GM12878 (cell line): ENCODE data around the gene DEGS2. TPM values are rescaled to one million over a fixed set of nuclear protein-coding genes. Genes with fewer than 3 reads are reported as not detected.

Experiments used
- ATAC-seq: fragments of 200-7000 bp; cut with Tn5 transposase; 3 replicates; pipeline ENCODE4 v1.9.1; 2020; ENCODE audit warnings: mild to moderate bottlenecking, moderate library complexity
- BruUV-seq: library from RNA; stranded (reverse); fragments of 400-500 nt; replicated peaks from 2 replicates; lab custom pipeline; 2021; lab: Mats Ljungman, UMichigan
- CTCF ChIA-PET: fragments of 300-600 bp; sonication (Branson Sonifier 250); formaldehyde crosslinking; extraction: SDS; loops from one replicate; lab custom pipeline; 2021; ENCODE audit warnings: inconsistent platforms; lab: Yijun Ruan, JAX
- POLR2A ChIA-PET: fragments of 350-600 bp; formaldehyde crosslinking; extraction: SDS; loops from one replicate; lab custom pipeline; 2021; ENCODE audit warnings: inconsistent platforms; lab: Charles Lee
- RAD21 ChIA-PET: fragments of 300-600 bp; sonication (Branson Sonifier 250); formaldehyde crosslinking; loops from one replicate; lab custom pipeline; 2023; ENCODE audit warnings: antibody characterized with exemption; ENCODE audit not compliant: unreplicated experiment; lab: Charles Lee
- SMC1A ChIA-PET: fragments of 300-600 bp; sonication (Branson Sonifier 250); formaldehyde crosslinking; loops from one replicate; lab custom pipeline; 2023; ENCODE audit not compliant: unreplicated experiment, uncharacterized antibody; lab: Charles Lee
- DNase-seq: peaks from one replicate; pipeline ENCODE4 v3.0.0-alpha.2; 2011; ENCODE audit warnings: low read depth, low spot score
- FAIRE-seq: peaks from 3 replicates; lab custom pipeline; 2011; peaks lifted over from hg19 to GRCh38; lab: Jason Lieb, UNC
- H2AFZ ChIP-seq: 2 replicates; pipeline ENCODE4 v1.6.0; 2011; ENCODE audit warnings: low read depth, low read length, control low read depth; ENCODE audit not compliant: control insufficient read depth
- H3K27ac ChIP-seq: 2 replicates; pipeline ENCODE4 v1.5.1; 2011; ENCODE audit warnings: control low read depth; ENCODE audit not compliant: control insufficient read depth, insufficient read depth
- H3K27me3 ChIP-seq, 2 experiments: replicated peaks in 1 of 2; 2 replicates each; pipeline versions ENCODE4 v1.6.0 to v1.6.1; 2011; ENCODE audit warnings: low read length in 1 of 2; ENCODE audit not compliant: control insufficient read depth in 2 of 2, insufficient read depth in 2 of 2
- H3K36me3 ChIP-seq, 2 experiments: 2 replicates each; pipeline ENCODE4 v1.5.1; 2011; ENCODE audit warnings: low read length in 1 of 2; ENCODE audit not compliant: control insufficient read depth in 2 of 2, insufficient read depth in 2 of 2
- H3K4me1 ChIP-seq: 2 replicates; pipeline ENCODE4 v1.6.1; 2011; ENCODE audit warnings: mild to moderate bottlenecking, low read length, moderate library complexity, mixed read lengths; ENCODE audit not compliant: control insufficient read depth, insufficient read depth
- H3K4me2 ChIP-seq: 2 replicates; pipeline ENCODE4 v1.6.0; 2011; ENCODE audit warnings: control low read depth; ENCODE audit not compliant: control insufficient read depth, insufficient read depth
- H3K4me3 ChIP-seq: fragments of 200-600 bp; sonication (generic); 2 replicates; pipeline ENCODE4 v1.5.1; 2016
- H3K79me2 ChIP-seq: 2 replicates; pipeline ENCODE4 v1.6.0; 2011; ENCODE audit warnings: low read length; ENCODE audit not compliant: control insufficient read depth, insufficient read depth
- H3K9ac ChIP-seq: 2 replicates; pipeline ENCODE4 v1.8.0; 2011; ENCODE audit warnings: low read length, control low read depth, mixed read lengths; ENCODE audit not compliant: control insufficient read depth, insufficient read depth
- H3K9me3 ChIP-seq: replicated peaks from 3 replicates; pipeline ENCODE4 v1.5.1; 2011; ENCODE audit warnings: mild to moderate bottlenecking, low read length; ENCODE audit not compliant: control insufficient read depth, insufficient read depth
- H4K20me1 ChIP-seq: 2 replicates; pipeline ENCODE4 v1.6.0; 2011; ENCODE audit not compliant: control insufficient read depth, insufficient read depth
- E2F4 ChIP-seq: IDR thresholded peaks from 2 replicates; pipeline ENCODE4 v1.6.1; 2012; ENCODE audit warnings: low read depth, low read length, improper control_type of control experiment
- EED ChIP-seq: sonication (generic); IDR thresholded peaks from 2 replicates; pipeline ENCODE4 v1.6.1; 2016; ENCODE audit warnings: antibody characterized with exemption, low read depth
- HCFC1 ChIP-seq: fragments of 150-350 bp; IDR thresholded peaks from 2 replicates; pipeline ENCODE4 v1.6.1; 2014; ENCODE audit warnings: low read length
- IKZF2 ChIP-seq, 2 experiments: fragments of 450-650 bp; IDR thresholded peaks; 2 replicates each; pipeline ENCODE4 v1.6.1; 2017; ENCODE audit warnings: mild to moderate bottlenecking in 2 of 2, moderate library complexity in 2 of 2
- POLR2AphosphoS2 ChIP-seq: IDR thresholded peaks from 2 replicates; pipeline ENCODE4 v1.6.1; 2011; ENCODE audit warnings: low read depth, mild to moderate bottlenecking, low read length, improper control_type of control experiment, moderate library complexity
- RB1 ChIP-seq: fragments of 450-650 bp; formaldehyde crosslinking; IDR thresholded peaks from 2 replicates; pipeline ENCODE4 v1.6.1; 2017; ENCODE audit warnings: mild to moderate bottlenecking, borderline replicate concordance
- RBBP5 ChIP-seq: fragments of 200-600 bp; sonication (generic); conservative IDR thresholded peaks from 2 replicates; pipeline ENCODE4 v1.6.1; 2016
- RFX5 ChIP-seq: IDR thresholded peaks from 2 replicates; pipeline ENCODE4 v1.6.1; 2011; ENCODE audit warnings: low read depth, low read length, improper control_type of control experiment
- SIN3A ChIP-seq: IDR thresholded peaks from 2 replicates; pipeline ENCODE4 v1.6.1; 2012; ENCODE audit warnings: low read depth, low read length, improper control_type of control experiment
- SPI1 ChIP-seq: IDR thresholded peaks from 2 replicates; pipeline ENCODE4 v1.6.1; 2011; ENCODE audit warnings: low read depth, mild to moderate bottlenecking, low read length, moderate library complexity, borderline replicate concordance; ENCODE audit not compliant: insufficient read depth
- TARDBP ChIP-seq: IDR thresholded peaks from 2 replicates; pipeline ENCODE4 v1.6.1; 2016; ENCODE audit warnings: borderline replicate concordance
- ZBED1 ChIP-seq: IDR thresholded peaks from 2 replicates; pipeline ENCODE4 v1.6.1; 2016; ENCODE audit warnings: borderline replicate concordance
- WGBS: methylation state at CpG from one replicate; pipeline ENCODE4 v1.1.6; 2016; ENCODE audit warnings: low lambda C conversion rate; ENCODE audit not compliant: insufficient replicate concordance, insufficient coverage; ENCODE audit errors: missing lambda C conversion rate; 5-methylcytosine and 5-hydroxymethylcytosine counted together
- in situ Hi-C: fragments of 300-500 bp; cut with MboI; formaldehyde crosslinking; loops from 9 replicates; pipeline ENCODE4 v1.14.3; 2018; ENCODE audit warnings: mixed read lengths
- intact Hi-C: fragments of 100-400 bp; cut with micrococcal nuclease; formaldehyde crosslinking; loops from one replicate; pipeline ENCODE4 v1.14.2; 2022; ENCODE audit not compliant: unreplicated experiment
- polyA plus RNA-seq, 11 experiments: library from polyadenylated mRNA; depleted of rRNA in 4 of 11; unstranded in 6 of 11; stranded (reverse) in 5 of 11; fragments of >200 nt; fragmentation: Nextera tagmentation in 4 of 11; fragmentation: Illumina TruSeq in 1 of 11; extraction: Ambion mirVana in 4 of 11; extraction: Trizol in 1 of 11; gene quantifications; 1 replicate in 1 of 11; 2 replicates in 10 of 11; pipeline versions ENCODE4 v1.2.1 to v1.2.3, GENCODE V29; 2011 to 2016; ENCODE audit warnings: inconsistent platforms in 2 of 11, missing spikeins in 2 of 11, low read depth in 1 of 11
- total RNA-seq, 4 experiments: library from RNA; depleted of rRNA in 3 of 4; stranded (reverse); fragments of >200 nt in 3 of 4; fragmentation: Illumina TruSeq in 1 of 4; extraction: Trizol in 1 of 4; gene quantifications; 2 replicates each; pipeline versions ENCODE4 v1.2.1 to v1.2.3, GENCODE V29; 2013 to 2021
- TF ChIP-seq, protein P1 (sequence below): IDR thresholded peaks from 2 replicates; pipeline ENCODE4 v1.6.1; 2011; ENCODE audit warnings: mild to moderate bottlenecking, low read depth, low read length, moderate library complexity; ENCODE audit not compliant: insufficient replicate concordance
- TF ChIP-seq, protein P2 (sequence below): IDR thresholded peaks from 2 replicates; pipeline ENCODE4 v1.6.1; 2011; ENCODE audit warnings: borderline replicate concordance, low read depth, mild to moderate bottlenecking, moderate library complexity, mixed read lengths, low read length; ENCODE audit not compliant: insufficient read depth; ENCODE audit errors: extremely low read length
- TF ChIP-seq, protein P3 (sequence below): fragments of 450-650 bp; IDR thresholded peaks from 2 replicates; pipeline ENCODE4 v1.6.1; 2016; ENCODE audit warnings: mild to moderate bottlenecking, moderate library complexity, borderline replicate concordance
- TF ChIP-seq, protein P4 (sequence below), 3 experiments: IDR thresholded peaks in 2 of 3; conservative IDR thresholded peaks in 1 of 3; 2 replicates each; pipeline ENCODE4 v1.5.1; 2011; ENCODE audit warnings: low read depth in 3 of 3, low read length in 3 of 3, mild to moderate bottlenecking in 3 of 3, control low read depth in 2 of 3, moderate library complexity in 2 of 3, inconsistent platforms in 1 of 3, mixed read lengths in 1 of 3; ENCODE audit not compliant: control insufficient read depth in 2 of 3, insufficient read depth in 1 of 3; ENCODE audit errors: extremely low read depth in 1 of 3

DEGS2 gene
- total and polyA plus RNA-seq, 10 of the 15 experiments (the other 5 are each of a cell fraction or from before 2014, with no cell fraction given), result 0.01 to 2.5 (median 0.45) TPM; not detected in 1

DNA sequence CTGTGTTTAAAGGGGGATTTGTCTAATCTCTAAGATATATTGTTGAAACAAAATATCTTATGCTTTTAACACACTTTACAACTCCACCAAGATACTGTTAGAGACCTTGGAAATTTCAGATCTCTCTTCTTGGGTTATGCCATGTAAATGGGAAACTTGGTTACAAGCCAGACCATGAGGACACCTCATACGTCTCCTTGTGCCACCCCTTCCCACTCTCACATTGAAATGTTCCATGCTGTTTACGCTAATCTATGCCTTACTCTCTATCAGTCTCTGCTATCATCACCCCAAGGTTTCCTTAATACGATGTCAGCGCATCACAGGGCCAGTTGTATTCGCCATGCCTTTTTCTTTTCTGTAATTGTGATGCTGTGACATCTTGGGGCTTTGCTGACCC, 13.4 kb upstream of the DEGS2 start:
- ATAC-seq (no peak), FAIRE-seq (no peak), DNase-seq (no peak)
- no peaks in the 10 kb centered on the region for H3K79me2 ChIP-seq
- H3K36me3 ChIP-seq, result no peaks in the 10 kb centered on the region
- H3K4me3 ChIP-seq, result no peak overlapping the region
- peaks cover 0 to 7% of the 10 kb centered on the region in 2 experiments; a peak in 2 of 4 replicates for H3K27me3 ChIP-seq
- 54% methylated on average over 5 of the region's 5 CpGs for WGBS
- H2AFZ ChIP-seq, result no peak overlapping the region
- no TSS peak for BruUV-seq
- no peak overlapping the region for H3K9ac ChIP-seq
- no peaks in the 10 kb centered on the region for H3K4me1 ChIP-seq
- in situ Hi-C loops, result no loop called here
- ChIA-PET POLR2A (interaction anchor here (0.7 kb wide), 1 partner anchor 56 kb away, joined by 3 read pairs; no protein-coding TSS in a partner anchor), CTCF (interaction anchor here (1.3 kb wide), 1 partner anchor 18 kb away, joined by 3 read pairs; no protein-coding TSS in a partner anchor), SMC1A (no interaction called here), RAD21 (no interaction called here)
- no peaks in the 10 kb centered on the region for H3K9me3 ChIP-seq
- intact Hi-C loops, result no loop called here
- no peak overlapping the region for H3K27ac ChIP-seq
- H4K20me1 ChIP-seq, result no peaks in the 10 kb centered on the region
- no peak overlapping the region for H3K4me2 ChIP-seq
- TF ChIP-seq ZBED1, result no peak
- TF ChIP-seq SPI1, result no peak
- TF ChIP-seq, protein P1, sequence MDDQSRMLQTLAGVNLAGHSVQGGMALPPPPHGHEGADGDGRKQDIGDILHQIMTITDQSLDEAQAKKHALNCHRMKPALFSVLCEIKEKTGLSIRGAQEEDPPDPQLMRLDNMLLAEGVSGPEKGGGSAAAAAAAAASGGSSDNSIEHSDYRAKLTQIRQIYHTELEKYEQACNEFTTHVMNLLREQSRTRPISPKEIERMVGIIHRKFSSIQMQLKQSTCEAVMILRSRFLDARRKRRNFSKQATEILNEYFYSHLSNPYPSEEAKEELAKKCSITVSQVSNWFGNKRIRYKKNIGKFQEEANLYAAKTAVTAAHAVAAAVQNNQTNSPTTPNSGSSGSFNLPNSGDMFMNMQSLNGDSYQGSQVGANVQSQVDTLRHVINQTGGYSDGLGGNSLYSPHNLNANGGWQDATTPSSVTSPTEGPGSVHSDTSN, result no peak
- no peak for TF ChIP-seq E2F4
- TF ChIP-seq, protein P2, sequence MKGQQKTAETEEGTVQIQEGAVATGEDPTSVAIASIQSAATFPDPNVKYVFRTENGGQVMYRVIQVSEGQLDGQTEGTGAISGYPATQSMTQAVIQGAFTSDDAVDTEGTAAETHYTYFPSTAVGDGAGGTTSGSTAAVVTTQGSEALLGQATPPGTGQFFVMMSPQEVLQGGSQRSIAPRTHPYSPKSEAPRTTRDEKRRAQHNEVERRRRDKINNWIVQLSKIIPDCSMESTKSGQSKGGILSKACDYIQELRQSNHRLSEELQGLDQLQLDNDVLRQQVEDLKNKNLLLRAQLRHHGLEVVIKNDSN, result no peak
- no peak for TF ChIP-seq RFX5
- TF ChIP-seq IKZF2 (IDR thresholded peaks at IDR 0.05), result no peak
- no peak for TF ChIP-seq POLR2AphosphoS2
- TF ChIP-seq, protein P3, sequence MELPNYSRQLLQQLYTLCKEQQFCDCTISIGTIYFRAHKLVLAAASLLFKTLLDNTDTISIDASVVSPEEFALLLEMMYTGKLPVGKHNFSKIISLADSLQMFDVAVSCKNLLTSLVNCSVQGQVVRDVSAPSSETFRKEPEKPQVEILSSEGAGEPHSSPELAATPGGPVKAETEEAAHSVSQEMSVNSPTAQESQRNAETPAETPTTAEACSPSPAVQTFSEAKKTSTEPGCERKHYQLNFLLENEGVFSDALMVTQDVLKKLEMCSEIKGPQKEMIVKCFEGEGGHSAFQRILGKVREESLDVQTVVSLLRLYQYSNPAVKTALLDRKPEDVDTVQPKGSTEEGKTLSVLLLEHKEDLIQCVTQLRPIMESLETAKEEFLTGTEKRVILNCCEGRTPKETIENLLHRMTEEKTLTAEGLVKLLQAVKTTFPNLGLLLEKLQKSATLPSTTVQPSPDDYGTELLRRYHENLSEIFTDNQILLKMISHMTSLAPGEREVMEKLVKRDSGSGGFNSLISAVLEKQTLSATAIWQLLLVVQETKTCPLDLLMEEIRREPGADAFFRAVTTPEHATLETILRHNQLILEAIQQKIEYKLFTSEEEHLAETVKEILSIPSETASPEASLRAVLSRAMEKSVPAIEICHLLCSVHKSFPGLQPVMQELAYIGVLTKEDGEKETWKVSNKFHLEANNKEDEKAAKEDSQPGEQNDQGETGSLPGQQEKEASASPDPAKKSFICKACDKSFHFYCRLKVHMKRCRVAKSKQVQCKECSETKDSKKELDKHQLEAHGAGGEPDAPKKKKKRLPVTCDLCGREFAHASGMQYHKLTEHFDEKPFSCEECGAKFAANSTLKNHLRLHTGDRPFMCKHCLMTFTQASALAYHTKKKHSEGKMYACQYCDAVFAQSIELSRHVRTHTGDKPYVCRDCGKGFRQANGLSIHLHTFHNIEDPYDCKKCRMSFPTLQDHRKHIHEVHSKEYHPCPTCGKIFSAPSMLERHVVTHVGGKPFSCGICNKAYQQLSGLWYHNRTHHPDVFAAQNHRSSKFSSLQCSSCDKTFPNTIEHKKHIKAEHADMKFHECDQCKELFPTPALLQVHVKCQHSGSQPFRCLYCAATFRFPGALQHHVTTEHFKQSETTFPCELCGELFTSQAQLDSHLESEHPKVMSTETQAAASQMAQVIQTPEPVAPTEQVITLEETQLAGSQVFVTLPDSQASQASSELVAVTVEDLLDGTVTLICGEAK, result no peak
- TF ChIP-seq RB1, result no peak
- no peak for TF ChIP-seq TARDBP
- TF ChIP-seq HCFC1, result no peak
- no peak for TF ChIP-seq SIN3A
- TF ChIP-seq, protein P4, sequence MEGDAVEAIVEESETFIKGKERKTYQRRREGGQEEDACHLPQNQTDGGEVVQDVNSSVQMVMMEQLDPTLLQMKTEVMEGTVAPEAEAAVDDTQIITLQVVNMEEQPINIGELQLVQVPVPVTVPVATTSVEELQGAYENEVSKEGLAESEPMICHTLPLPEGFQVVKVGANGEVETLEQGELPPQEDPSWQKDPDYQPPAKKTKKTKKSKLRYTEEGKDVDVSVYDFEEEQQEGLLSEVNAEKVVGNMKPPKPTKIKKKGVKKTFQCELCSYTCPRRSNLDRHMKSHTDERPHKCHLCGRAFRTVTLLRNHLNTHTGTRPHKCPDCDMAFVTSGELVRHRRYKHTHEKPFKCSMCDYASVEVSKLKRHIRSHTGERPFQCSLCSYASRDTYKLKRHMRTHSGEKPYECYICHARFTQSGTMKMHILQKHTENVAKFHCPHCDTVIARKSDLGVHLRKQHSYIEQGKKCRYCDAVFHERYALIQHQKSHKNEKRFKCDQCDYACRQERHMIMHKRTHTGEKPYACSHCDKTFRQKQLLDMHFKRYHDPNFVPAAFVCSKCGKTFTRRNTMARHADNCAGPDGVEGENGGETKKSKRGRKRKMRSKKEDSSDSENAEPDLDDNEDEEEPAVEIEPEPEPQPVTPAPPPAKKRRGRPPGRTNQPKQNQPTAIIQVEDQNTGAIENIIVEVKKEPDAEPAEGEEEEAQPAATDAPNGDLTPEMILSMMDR (IDR thresholded peaks at IDR 0.05 in 2 of 3, conservative IDR thresholded peaks at IDR 0.05 in 1 of 3; ENCODE audit: control insufficient read depth in 2 of 3, extremely low read depth in 1 of 3, insufficient read depth in 1 of 3, low read depth in 3 of 3, low read length in 3 of 3), result no peak
- TF ChIP-seq EED, result no peak
- no peak for TF ChIP-seq RBBP5
